H1 (cell line): ENCODE results near the gene MTURN. TPM values are rescaled to one million over a fixed set of nuclear protein-coding genes. Genes with fewer than 3 reads are reported as not detected.
"Not testable (repeated sequence)": the region's sequence is repeated elsewhere in the genome, so short reads cannot be mapped to it uniquely, and the experiment has no call there.

Experiments
- CTCF ChIA-PET: fragments of 300-600 bp; sonication (Branson Sonifier 250); formaldehyde crosslinking; loops from one replicate; lab custom pipeline; 2021; ENCODE audit not compliant: partially characterized antibody; lab: Charles Lee
- POLR2A ChIA-PET: fragments of 300-600 bp; sonication (Branson Sonifier 250); formaldehyde crosslinking; loops from one replicate; lab custom pipeline; 2021; ENCODE audit warnings: inconsistent platforms; ENCODE audit not compliant: partially characterized antibody; lab: Charles Lee
- DNase-seq, 2 experiments: peaks; one replicate each; pipeline versions ENCODE4 v3.0.0 to v3.0.0-alpha.2; 2010 to 2022; ENCODE audit warnings: low spot score in 2 of 2, low read depth in 1 of 2, mixed read lengths in 1 of 2
- FAIRE-seq: peaks from 2 replicates; lab custom pipeline; 2011; peaks lifted over from hg19 to GRCh38; lab: Jason Lieb, UNC
- H2AFZ ChIP-seq: 2 replicates; pipeline ENCODE4 v1.8.1; 2012; ENCODE audit warnings: low read length, inconsistent platforms
- H2AK5ac ChIP-seq: 2 replicates; pipeline ENCODE4 v1.6.1; 2013; ENCODE audit warnings: low read depth, low read length
- H2BK120ac ChIP-seq: replicated peaks from 2 replicates; pipeline ENCODE3; 2013; ENCODE audit warnings: low read depth, low read length, inconsistent platforms
- H2BK12ac ChIP-seq: 2 replicates; pipeline ENCODE4 v1.6.1; 2013; ENCODE audit warnings: low read depth, low read length
- H2BK15ac ChIP-seq: 2 replicates; pipeline ENCODE4 v1.6.1; 2013; ENCODE audit warnings: low read length
- H2BK20ac ChIP-seq: 2 replicates; pipeline ENCODE4 v1.6.1; 2013; ENCODE audit warnings: low read length
- H2BK5ac ChIP-seq: 2 replicates; pipeline ENCODE4 v1.6.1; 2013; ENCODE audit warnings: low read depth, low read length
- H3K14ac ChIP-seq: 2 replicates; pipeline ENCODE4 v1.6.1; 2013; ENCODE audit warnings: inconsistent platforms; ENCODE audit not compliant: insufficient read length
- H3K18ac ChIP-seq: 2 replicates; pipeline ENCODE4 v1.6.1; 2013; ENCODE audit warnings: low read length; ENCODE audit errors: extremely low read depth
- H3K23ac ChIP-seq: 2 replicates; pipeline ENCODE4 v1.6.1; 2013; ENCODE audit warnings: inconsistent platforms; ENCODE audit not compliant: insufficient read length
- H3K23me2 ChIP-seq: 2 replicates; pipeline ENCODE4 v1.6.1; 2013; ENCODE audit warnings: low read depth, low read length
- H3K27ac ChIP-seq: 2 replicates; pipeline ENCODE4 v1.6.1; 2011; ENCODE audit warnings: low read depth, low read length, inconsistent platforms
- H3K27me3 ChIP-seq, 4 experiments: replicated peaks in 1 of 4; 1 replicate in 1 of 4; 2 replicates in 3 of 4; pipeline versions ENCODE4 v1.6.1 to v1.8.1; 2011 to 2013; ENCODE audit warnings: low read length in 3 of 4, mild to moderate bottlenecking in 3 of 4, inconsistent platforms in 2 of 4, mixed read lengths in 2 of 4, moderate library complexity in 1 of 4; ENCODE audit not compliant: control insufficient read depth in 3 of 4, insufficient read depth in 3 of 4; ENCODE audit errors: extremely low read depth in 1 of 4
- H3K36me3 ChIP-seq, 4 experiments: 2 replicates each; pipeline versions ENCODE4 v1.6.1 to v1.8.1; 2011 to 2013; ENCODE audit warnings: mild to moderate bottlenecking in 4 of 4, low read length in 3 of 4, moderate library complexity in 2 of 4, control low read depth in 1 of 4, inconsistent platforms in 1 of 4; ENCODE audit not compliant: insufficient read depth in 4 of 4, control insufficient read depth in 2 of 4
- H3K4ac ChIP-seq: replicated peaks from 2 replicates; pipeline ENCODE3; 2013; ENCODE audit warnings: low read length, low read depth, mixed read lengths, inconsistent platforms; ENCODE audit not compliant: insufficient read length
- H3K4me1 ChIP-seq, 4 experiments: replicated peaks in 1 of 4; 1 replicate in 1 of 4; 2 replicates in 3 of 4; pipeline versions ENCODE4 v1.6.1 to v1.8.1; 2011 to 2013; ENCODE audit warnings: low read length in 3 of 4, inconsistent platforms in 2 of 4, mixed read lengths in 1 of 4; ENCODE audit not compliant: insufficient read depth in 4 of 4, control insufficient read depth in 3 of 4
- H3K4me2 ChIP-seq, 2 experiments: 2 replicates each; pipeline versions ENCODE4 v1.6.1 to v1.8.1; 2011 to 2013; ENCODE audit warnings: low read depth in 2 of 2, low read length in 2 of 2, control low read depth in 1 of 2, inconsistent platforms in 1 of 2, mild to moderate bottlenecking in 1 of 2; ENCODE audit not compliant: insufficient read depth in 1 of 2
- H3K4me3 ChIP-seq, 4 experiments: fragments of 200-600, 300-600 bp in 1 of 4; sonication (generic), shearing (Covaris generic), sonication (Bioruptor Twin) in 1 of 4; 2 replicates each; pipeline versions ENCODE4 v1.5.1 to v1.8.1; 2011 to 2016; ENCODE audit warnings: low read length in 4 of 4, low read depth in 3 of 4, control low read depth in 2 of 4, inconsistent platforms in 2 of 4, mild to moderate bottlenecking in 2 of 4, mixed read lengths in 1 of 4, moderate library complexity in 1 of 4; ENCODE audit not compliant: insufficient read depth in 2 of 4; ENCODE audit errors: extremely low read depth in 1 of 4
- H3K56ac ChIP-seq: replicated peaks from 2 replicates; pipeline ENCODE3; 2013; ENCODE audit warnings: low read depth, mild to moderate bottlenecking, mixed read lengths, low read length, inconsistent platforms; ENCODE audit not compliant: insufficient read length
- H3K79me1 ChIP-seq: 2 replicates; pipeline ENCODE4 v1.6.1; 2013; ENCODE audit warnings: low read depth, low read length, control low read depth
- H3K79me2 ChIP-seq, 2 experiments: 2 replicates each; pipeline versions ENCODE4 v1.6.1 to v1.8.1; 2012 to 2013; ENCODE audit warnings: low read length in 2 of 2, mild to moderate bottlenecking in 2 of 2, inconsistent platforms in 1 of 2; ENCODE audit not compliant: insufficient read depth in 2 of 2, control insufficient read depth in 1 of 2
- H3K9ac ChIP-seq, 4 experiments: replicated peaks in 1 of 4; 1 replicate in 1 of 4; 2 replicates in 3 of 4; pipeline versions ENCODE4 v1.6.1 to v1.8.1; 2011 to 2013; ENCODE audit warnings: low read depth in 3 of 4, low read length in 3 of 4, control low read depth in 2 of 4, mild to moderate bottlenecking in 2 of 4, moderate library complexity in 2 of 4, inconsistent platforms in 1 of 4; ENCODE audit errors: extremely low read depth in 1 of 4
- H3K9me3 ChIP-seq, 2 experiments: 2 replicates each; pipeline versions ENCODE4 v1.6.1 to v1.8.1; 2012 to 2013; ENCODE audit warnings: mild to moderate bottlenecking in 2 of 2, moderate library complexity in 2 of 2, control low read depth in 1 of 2, inconsistent platforms in 1 of 2, low read depth in 1 of 2, low read length in 1 of 2, mixed read lengths in 1 of 2; ENCODE audit not compliant: insufficient read depth in 2 of 2
- H4K20me1 ChIP-seq, 2 experiments: replicated peaks in 1 of 2; 2 replicates each; pipeline versions ENCODE3 to v1.8.1; 2011 to 2013; ENCODE audit warnings: inconsistent platforms in 2 of 2, low read length in 2 of 2, mild to moderate bottlenecking in 1 of 2; ENCODE audit not compliant: insufficient read depth in 2 of 2, control insufficient read depth in 1 of 2
- H4K5ac ChIP-seq: 2 replicates; pipeline ENCODE4 v1.6.1; 2013; ENCODE audit warnings: low read length, low read depth, mixed read lengths, inconsistent platforms; ENCODE audit not compliant: insufficient read length
- H4K8ac ChIP-seq: 2 replicates; pipeline ENCODE4 v1.8.0; 2013; ENCODE audit warnings: mild to moderate bottlenecking, moderate library complexity, low read length, inconsistent platforms; ENCODE audit not compliant: insufficient read depth; ENCODE audit errors: extremely low read depth
- H4K91ac ChIP-seq: replicated peaks from 2 replicates; pipeline ENCODE3; 2013; ENCODE audit warnings: low read length, mixed read lengths, inconsistent platforms; ENCODE audit not compliant: insufficient read length
- WGBS, 2 experiments: shearing (Covaris generic) in 1 of 2; methylation state at CpG; one replicate each; pipeline versions ENCODE4 v1.1.6 to v1.1.7; 2013 to 2015; ENCODE audit warnings: low lambda C conversion rate in 2 of 2, mixed read lengths in 2 of 2, inconsistent platforms in 1 of 2, low coverage in 1 of 2, missing lambda C conversion rate in 1 of 2; ENCODE audit not compliant: insufficient replicate concordance in 2 of 2, insufficient coverage in 1 of 2, insufficient read length in 1 of 2; ENCODE audit errors: extremely low coverage in 1 of 2, missing lambda C conversion rate in 1 of 2; 5-methylcytosine and 5-hydroxymethylcytosine counted together
- polyA plus RNA-seq, 7 experiments: library from polyadenylated mRNA; depleted of rRNA in 3 of 7; stranded (reverse) in 5 of 7; unstranded in 2 of 7; fragments of >200 nt in 5 of 7; fragments of 200-250 nt in 2 of 7; gene quantifications; 1 replicate in 5 of 7; 2 replicates in 1 of 7; 4 replicates in 1 of 7; pipeline versions ENCODE4 v1.2.1 to v1.2.3, GENCODE V29; 2011 to 2013; ENCODE audit warnings: missing spikeins in 2 of 7, mixed read lengths in 2 of 7
- total RNA-seq: library from RNA; stranded (reverse); fragmentation: NEBNext Ultra II Directional; extraction: Animal tissue kit (Norgen Biotek cat#: 25700); gene quantifications from 2 replicates; pipeline ENCODE4 v1.2.1, GENCODE V29; 2021

MTURN gene
- total and polyA plus RNA-seq, 2 of the 8 experiments (the other 6 are each of a cell fraction or from before 2014, with no cell fraction given) = 2.6 to 5.8 TPM

GRCh38 chr7:30098599-30098998, 36.2 kb upstream of the MTURN start:
- DNase-seq, FAIRE-seq, H3K23ac ChIP-seq, H3K4me3 ChIP-seq, H3K27me3 ChIP-seq, H3K79me1 ChIP-seq, H4K8ac ChIP-seq, H3K4ac ChIP-seq, H3K14ac ChIP-seq, H2BK5ac ChIP-seq, H3K23me2 ChIP-seq, H3K79me2 ChIP-seq, H2BK120ac ChIP-seq, H2AFZ ChIP-seq, H4K5ac ChIP-seq, CTCF ChIA-PET, H3K4me1 ChIP-seq, H2BK20ac ChIP-seq, H3K56ac ChIP-seq, H4K91ac ChIP-seq, H2BK15ac ChIP-seq, H3K27ac ChIP-seq, H3K36me3 ChIP-seq, H4K20me1 ChIP-seq, H3K18ac ChIP-seq, H2AK5ac ChIP-seq, POLR2A ChIA-PET, H3K9ac ChIP-seq, H2BK12ac ChIP-seq, H3K4me2 ChIP-seq: not testable (repeated sequence)
- 94% methylated on average over 21 of the region's 21 CpGs; no CpG with 5 or more reads in 1 of the 2 experiments for WGBS, 2 experiments
- H3K9me3 ChIP-seq = peaks cover 14 to 17% of the 10 kb centered on the region in 2 experiments
